PC-3 (cell line): ENCODE data around the gene DEFB113.

Experiments
- CTCF ChIP-seq: fragments of 300-600 bp; sonication (generic); conservative IDR thresholded peaks from 2 replicates; pipeline ENCODE4 v1.5.1; 2017; ENCODE audit warnings: antibody characterized with exemption, low read depth, mild to moderate bottlenecking, low read length
- EZH2 ChIP-seq: fragments of 300-600 bp; sonication (generic); IDR thresholded peaks from one replicate; pipeline ENCODE4 v1.6.1; 2017; ENCODE audit warnings: antibody characterized with exemption, mild to moderate bottlenecking, low read length; ENCODE audit not compliant: unreplicated experiment

GRCh38 chr6:50007819-50008218, 38.4 kb upstream of the DEFB113 start:
- TF ChIP-seq CTCF (no peak), EZH2 (no peak)
